Uterus (tissue), 4 donors: ENCODE measurements around the gene ASTN2. TPM values are rescaled to one million over a fixed set of nuclear protein-coding genes. Genes with fewer than 3 reads are reported as not detected.
A peak's percentile ranks its signal among the peaks of the same experiment; 100 is the strongest.

Experiments used
- DNase-seq, 2 donors: peaks; one replicate each; pipeline ENCODE4 v3.0.0-alpha.2; 2019 to 2020
- H3K27ac ChIP-seq, 2 donors: fragments of 200-600 bp; sonication (generic); 1 replicate in 1 of 2; 2 replicates in 1 of 2; pipeline ENCODE4 v1.5.1; 2016 to 2018
- H3K27me3 ChIP-seq, 2 donors: fragments of 200-600 bp; sonication (generic); one replicate each; pipeline ENCODE4 v1.5.1; 2018 to 2019; ENCODE audit warnings: control low read depth in 1 of 2
- H3K36me3 ChIP-seq, 2 donors: fragments of 200-600 bp; sonication (generic); one replicate each; pipeline ENCODE4 v1.5.1; 2019; ENCODE audit warnings: control low read depth in 1 of 2
- H3K4me1 ChIP-seq, 2 donors: fragments of 200-600 bp; sonication (generic); one replicate each; pipeline ENCODE4 v1.5.1; 2018 to 2019; ENCODE audit warnings: control low read depth in 1 of 2
- H3K4me3 ChIP-seq, 2 donors: fragments of 200-600 bp; sonication (generic); 1 replicate in 1 of 2; 2 replicates in 1 of 2; pipeline ENCODE4 v1.5.1; 2018 to 2019; ENCODE audit warnings: mild to moderate bottlenecking in 1 of 2
- H3K9me3 ChIP-seq, 2 donors: fragments of 200-600 bp; sonication (generic); one replicate each; pipeline ENCODE4 v1.5.1; 2019; ENCODE audit warnings: control low read depth in 1 of 2
- CTCF ChIP-seq, 4 experiments: fragments of 200-600 bp in 2 of 4; fragments of 450-650 bp in 2 of 4; sonication (generic) in 2 of 4; IDR thresholded peaks; one replicate each; pipeline ENCODE4 v1.5.1; 2016 to 2019; ENCODE audit warnings: antibody characterized with exemption in 4 of 4, mild to moderate bottlenecking in 2 of 4, moderate library complexity in 1 of 4
- POLR2A ChIP-seq, 2 donors: fragments of 450-650 bp; IDR thresholded peaks; one replicate each; pipeline ENCODE4 v1.6.1; 2016; ENCODE audit warnings: antibody characterized with exemption in 2 of 2, mild to moderate bottlenecking in 1 of 2, moderate library complexity in 1 of 2
- intact Hi-C: fragments of 100-400 bp; cut with DNase I; formaldehyde crosslinking; loops from one replicate; pipeline ENCODE4 v1.15.1; 2023; ENCODE audit warnings: low total_unique reads
- total RNA-seq, 4 donors: library from RNA; depleted of rRNA in 3 of 4; stranded (reverse); fragments of >200 nt in 3 of 4; gene quantifications; one replicate each; pipeline versions ENCODE4 v1.1.0 to v1.2.4, GENCODE V29; 2014 to 2023
- donor health status: DM: yes; HTN: yes; CAD: no.

ASTN2 gene
- total RNA-seq, 4 donors from 2014 or later: 1.8 to 8.6 (median 6.7) TPM

GRCh38 chr9:116564266-116564793, 850.5 kb downstream of the ASTN2 start:
- intact Hi-C loops: no loop called here
- H3K4me1 ChIP-seq: no peaks in the 10 kb centered on the region
- DNase-seq: no peak
- no peaks in the 10 kb centered on the region for H3K27me3 ChIP-seq
- no peak overlapping the region for H3K27ac ChIP-seq
- TF ChIP-seq CTCF (IDR thresholded peaks at IDR 0.05) (no peak), POLR2A (IDR thresholded peaks at IDR 0.05) (no peak)
- no peak overlapping the region for H3K4me3 ChIP-seq
- H3K9me3 ChIP-seq: no peaks in the 10 kb centered on the region
- H3K36me3 ChIP-seq: no peaks in the 10 kb centered on the region

- Histone ChIP-seq H3K4me1 (no peaks in the 10 kb centered on the region), H3K27me3 (no peaks in the 10 kb centered on the region), H3K4me3 (no peak overlapping the region), H3K36me3 (no peaks in the 10 kb centered on the region), H3K9me3 (no peaks in the 10 kb centered on the region), H3K27ac (no peak overlapping the region)
- intact Hi-C loops: no loop called here
- DNase-seq: no peak
- TF ChIP-seq CTCF (IDR thresholded peaks at IDR 0.05) (no peak), POLR2A (IDR thresholded peaks at IDR 0.05) (no peak)
Observed at GRCh38 chr9:116558818-116559540, 855.9 kb downstream of the ASTN2 start.

- Histone ChIP-seq H3K27me3 (no peaks in the 10 kb centered on the region), H3K4me1 (no peaks in the 10 kb centered on the region), H3K27ac (no peak overlapping the region), H3K9me3 (no peaks in the 10 kb centered on the region), H3K36me3 (no peaks in the 10 kb centered on the region), H3K4me3 (no peak overlapping the region)
- intact Hi-C loops: no loop called here
- DNase-seq: no peak
- TF ChIP-seq POLR2A (IDR thresholded peaks at IDR 0.05) (no peak), CTCF (IDR thresholded peaks at IDR 0.05) (no peak)
Observed at GRCh38 chr9:116558035-116558434, 856.8 kb downstream of the ASTN2 start.

GRCh38 chr9:116555556-116556155, 859.2 kb downstream of the ASTN2 start:
- Histone ChIP-seq H3K4me1 (peaks cover 2 to 5% of the 10 kb centered on the region in 2 donors), H3K36me3 (no peaks in the 10 kb centered on the region), H3K9me3 (no peaks in the 10 kb centered on the region), H3K4me3 (no peak overlapping the region), H3K27me3 (no peaks in the 10 kb centered on the region), H3K27ac (no peak overlapping the region)
- intact Hi-C loops: no loop called here
- no peak for DNase-seq
- no peak for TF ChIP-seq CTCF (IDR thresholded peaks at IDR 0.05)

- H3K9me3 ChIP-seq: no peaks in the 10 kb centered on the region
- peaks cover 4 to 5% of the 10 kb centered on the region in 2 donors for H3K4me1 ChIP-seq
- no peak for TF ChIP-seq POLR2A (IDR thresholded peaks at IDR 0.05)
- no peak for TF ChIP-seq CTCF (IDR thresholded peaks at IDR 0.05)
- DNase-seq: peak in 1 of 2 donors; percentile 72
- H3K27me3 ChIP-seq: no peaks in the 10 kb centered on the region
- intact Hi-C loops: no loop called here
- no peak overlapping the region for H3K4me3 ChIP-seq
- H3K36me3 ChIP-seq: no peaks in the 10 kb centered on the region
- no peak overlapping the region for H3K27ac ChIP-seq
Observed at GRCh38 chr9:116555119-116555518, 859.7 kb downstream of the ASTN2 start.
